Gastrocnemius medialis (tissue), 4 donors: ENCODE measurements around the gene LRRC23.

ENCODE experiments used
- CTCF ChIP-seq, 5 experiments: fragments of 450-650 bp in 3 of 5; fragments of 200-600 bp in 2 of 5; sonication (generic) in 2 of 5; IDR thresholded peaks in 4 of 5; conservative IDR thresholded peaks in 1 of 5; 1 replicate in 4 of 5; 2 replicates in 1 of 5; pipeline ENCODE4 v1.5.1; 2016 to 2019; ENCODE audit warnings: antibody characterized with exemption in 5 of 5, mild to moderate bottlenecking in 3 of 5, moderate library complexity in 3 of 5
- POLR2A ChIP-seq, 2 donors: fragments of 450-650 bp; IDR thresholded peaks; one replicate each; pipeline ENCODE4 v1.6.1; 2017; ENCODE audit warnings: antibody characterized with exemption in 2 of 2, mild to moderate bottlenecking in 2 of 2, moderate library complexity in 2 of 2

DNA sequence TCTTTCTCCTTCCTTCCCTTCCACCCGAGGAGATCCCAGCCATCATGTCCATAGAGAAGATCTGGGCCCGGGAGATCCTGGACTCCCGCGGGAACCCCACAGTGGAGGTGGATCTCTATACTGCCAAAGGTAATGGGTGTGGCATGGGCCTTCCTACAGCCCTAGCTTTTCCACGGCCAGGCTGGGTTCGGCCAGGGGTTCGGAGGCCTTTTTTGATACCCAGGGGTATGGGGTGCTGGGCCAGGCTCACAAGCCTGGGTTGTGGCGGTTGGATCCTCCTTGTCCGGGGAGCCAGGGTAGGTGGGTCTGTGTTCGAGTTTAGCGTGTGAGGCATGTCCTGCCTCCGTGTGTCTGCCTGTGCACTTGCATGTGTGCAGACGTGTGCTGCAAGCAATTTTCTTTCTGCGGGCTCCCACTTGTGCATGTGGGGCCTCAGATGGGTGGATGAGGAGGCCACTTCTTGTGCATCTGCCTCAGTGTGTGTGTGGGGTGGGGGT is 11.2 kb downstream of the LRRC23 start:
- TF ChIP-seq CTCF (IDR thresholded peaks at IDR 0.05 in 4 of 5, conservative IDR thresholded peaks at IDR 0.05 in 1 of 5) (no peak), POLR2A (IDR thresholded peaks at IDR 0.05) (no peak)
